HepG2 (cell line): Measurements from ENCODE around the gene BRCA1. TPM values are rescaled to one million over a fixed set of nuclear protein-coding genes. Genes with fewer than 3 reads are reported as not detected.

Source experiments
- ATAC-seq: fragments of 200-7000 bp; cut with Tn5 transposase; 3 replicates; pipeline ENCODE4 v1.9.1; 2020; ENCODE audit warnings: mild to moderate bottlenecking, moderate library complexity
- BruUV-seq: library from RNA; stranded (reverse); fragments of 400-500 nt; replicated peaks from 2 replicates; lab custom pipeline; 2021; lab: Mats Ljungman, UMichigan
- CTCF ChIA-PET: fragments of 300-600 bp; formaldehyde crosslinking; extraction: SDS; loops from one replicate; lab custom pipeline; 2021; ENCODE audit warnings: low total read pairs, inconsistent platforms, low intra/inter-chr PET ratio; lab: Yijun Ruan, JAX
- POLR2A ChIA-PET: fragments of 350-600 bp; sonication (Branson Sonifier 250); formaldehyde crosslinking; loops from one replicate; lab custom pipeline; 2020; ENCODE audit warnings: antibody characterized with exemption, inconsistent platforms; lab: Yijun Ruan, JAX
- DNase-seq: peaks from one replicate; pipeline ENCODE4 v3.0.0-alpha.2; 2015; ENCODE audit warnings: low spot score
- FAIRE-seq: peaks from 3 replicates; lab custom pipeline; 2011; peaks lifted over from hg19 to GRCh38; lab: Jason Lieb, UNC
- H2AFZ ChIP-seq: one replicate; pipeline ENCODE4 v1.6.1; 2011; ENCODE audit warnings: low read length, inconsistent platforms
- H3K27ac ChIP-seq: fragments of 300-600 bp; 3 replicates; pipeline ENCODE4 v1.8.0; 2011; ENCODE audit warnings: mixed run types, mild to moderate bottlenecking, mixed read lengths, low read length, inconsistent platforms; ENCODE audit not compliant: insufficient read depth; ENCODE audit errors: extremely low read length
- H3K27me3 ChIP-seq, 2 experiments: fragments of 200-600 bp in 1 of 2; 2 replicates in 1 of 2; 3 replicates in 1 of 2; pipeline versions ENCODE4 v1.6.0 to v1.8.0; 2011; ENCODE audit warnings: low read length in 2 of 2, mild to moderate bottlenecking in 2 of 2, moderate library complexity in 2 of 2, inconsistent platforms in 1 of 2; ENCODE audit not compliant: insufficient read depth in 2 of 2, control insufficient read depth in 1 of 2
- H3K36me3 ChIP-seq, 2 experiments: fragments of 200-600 bp in 1 of 2; replicated peaks in 1 of 2; 2 replicates in 1 of 2; 3 replicates in 1 of 2; pipeline versions ENCODE4 v1.5.1 to v1.8.0; 2011; ENCODE audit warnings: low read length in 2 of 2, inconsistent platforms in 1 of 2; ENCODE audit not compliant: insufficient read depth in 2 of 2, control insufficient read depth in 1 of 2
- H3K4me1 ChIP-seq: 2 replicates; pipeline ENCODE4 v1.5.1; 2012; ENCODE audit warnings: low read length, inconsistent platforms; ENCODE audit not compliant: insufficient read depth
- H3K4me2 ChIP-seq: 2 replicates; pipeline ENCODE4 v1.6.0; 2011; ENCODE audit warnings: low read depth, low read length, inconsistent platforms
- H3K4me3 ChIP-seq, 3 experiments: fragments of 200-600 bp in 1 of 3; sonication (generic), shearing (Covaris generic) in 1 of 3; replicated peaks in 1 of 3; 2 replicates each; pipeline ENCODE4 v1.5.1; 2011 to 2016; ENCODE audit warnings: low read length in 3 of 3, inconsistent platforms in 2 of 3, low read depth in 2 of 3, mild to moderate bottlenecking in 2 of 3, control low read depth in 1 of 3, mixed read lengths in 1 of 3; ENCODE audit not compliant: insufficient read depth in 1 of 3
- H3K79me2 ChIP-seq: one replicate; pipeline ENCODE4 v1.6.1; 2011; ENCODE audit warnings: low read length, inconsistent platforms; ENCODE audit not compliant: insufficient read depth
- H3K9ac ChIP-seq: 2 replicates; pipeline ENCODE4 v1.6.0; 2011; ENCODE audit warnings: mild to moderate bottlenecking, low read depth, low read length, inconsistent platforms; ENCODE audit not compliant: insufficient read depth
- H3K9me3 ChIP-seq: 2 replicates; pipeline ENCODE4 v1.5.1; 2012; ENCODE audit warnings: mild to moderate bottlenecking, low read length
- H4K20me1 ChIP-seq: 2 replicates; pipeline ENCODE4 v1.6.0; 2011; ENCODE audit warnings: inconsistent platforms, mild to moderate bottlenecking, low read length, moderate library complexity; ENCODE audit not compliant: insufficient read depth
- ATF5 ChIP-seq: sonication (generic); formaldehyde crosslinking; IDR thresholded peaks from 2 replicates; pipeline ENCODE4 v1.4.0; 2020; ENCODE audit warnings: mild to moderate bottlenecking, low read depth, missing genetic modification reagents
- CBX2 ChIP-seq, 2 experiments: fragments of 200-600 bp in 1 of 2; sonication (generic); formaldehyde crosslinking in 1 of 2; IDR thresholded peaks; 2 replicates each; pipeline versions ENCODE4 v1.7.0 to v1.8.1; 2018 to 2022; ENCODE audit warnings: low read depth in 2 of 2, low read length in 1 of 2, mild to moderate bottlenecking in 1 of 2, missing genetic modification reagents in 1 of 2
- ELF4 ChIP-seq: sonication (generic); formaldehyde crosslinking; IDR thresholded peaks from 2 replicates; pipeline ENCODE4 v1.5.0; 2020; ENCODE audit warnings: missing genetic modification reagents, mild to moderate bottlenecking, moderate library complexity, borderline replicate concordance
- GABPA ChIP-seq, 2 experiments: IDR thresholded peaks; 2 replicates each; pipeline ENCODE4 v1.6.1; 2011 to 2016; ENCODE audit warnings: low read depth in 2 of 2, low read length in 1 of 2, missing biosample characterization in 1 of 2, missing genetic modification characterization in 1 of 2
- GMEB2 ChIP-seq: IDR thresholded peaks from 2 replicates; pipeline ENCODE4 v1.6.1; 2016; ENCODE audit warnings: missing biosample characterization, missing genetic modification reagents, low read depth
- MBD4 ChIP-seq: IDR thresholded peaks from 2 replicates; pipeline ENCODE4 v1.6.1; 2012; ENCODE audit warnings: low read length, inconsistent platforms, borderline replicate concordance
- RCOR2 ChIP-seq: IDR thresholded peaks from 2 replicates; pipeline ENCODE4 v1.6.1; 2016; ENCODE audit warnings: missing biosample characterization, missing genetic modification reagents
- WIZ ChIP-seq: sonication (generic); formaldehyde crosslinking; IDR thresholded peaks from 2 replicates; pipeline ENCODE4 v1.5.1; 2020; ENCODE audit warnings: mild to moderate bottlenecking, missing genetic modification reagents
- ZBTB25 ChIP-seq: IDR thresholded peaks from 2 replicates; pipeline ENCODE4 v1.6.1; 2018; ENCODE audit warnings: missing genetic modification reagents
- ZFP1 ChIP-seq: IDR thresholded peaks from 2 replicates; pipeline ENCODE4 v1.6.1; 2016
- ZFP36L2 ChIP-seq: sonication (generic); formaldehyde crosslinking; IDR thresholded peaks from 2 replicates; pipeline ENCODE4 v1.4.0; 2020; ENCODE audit warnings: missing genetic modification reagents
- ZNF331 ChIP-seq: sonication (generic); formaldehyde crosslinking; IDR thresholded peaks from 2 replicates; pipeline ENCODE4 v1.4.0; 2020; ENCODE audit warnings: missing genetic modification reagents
- ZNF710 ChIP-seq: sonication (generic); formaldehyde crosslinking; IDR thresholded peaks from 2 replicates; pipeline ENCODE4 v1.5.0; 2020; ENCODE audit warnings: mild to moderate bottlenecking, missing genetic modification reagents, borderline replicate concordance
- ZNF781 ChIP-seq: sonication (generic); formaldehyde crosslinking; IDR thresholded peaks from 2 replicates; pipeline ENCODE4 v1.5.1; 2020; ENCODE audit warnings: borderline replicate concordance, mild to moderate bottlenecking, missing genetic modification reagents; ENCODE audit errors: not compliant biosample characterization
- ZNF883 ChIP-seq: sonication (generic); formaldehyde crosslinking; IDR thresholded peaks from 2 replicates; pipeline ENCODE4 v1.5.1; 2020; ENCODE audit warnings: mild to moderate bottlenecking, missing genetic modification reagents; ENCODE audit errors: not compliant biosample characterization
- WGBS: methylation state at CpG from one replicate; pipeline ENCODE4 v1.1.6; 2017; ENCODE audit warnings: low lambda C conversion rate; 5-methylcytosine and 5-hydroxymethylcytosine counted together
- in situ Hi-C: cut with HindIII; loops from 2 replicates; pipeline ENCODE4 v1.10.0; 2017; ENCODE audit warnings: low pct_unique_long_range_greater_than_20kb; ENCODE audit not compliant: extremely low pct_ligation_motif_present
- intact Hi-C: fragments of 100-400 bp; cut with micrococcal nuclease; formaldehyde crosslinking; loops from one replicate; pipeline ENCODE4 v1.10.0; 2022; ENCODE audit not compliant: unreplicated experiment
- polyA plus RNA-seq, 8 experiments: library from polyadenylated mRNA; depleted of rRNA in 3 of 8; stranded (reverse) in 7 of 8; unstranded in 1 of 8; fragments of >200 nt; fragmentation: Illumina TruSeq in 4 of 8; extraction: Trizol in 4 of 8; gene quantifications; 2 replicates each; pipeline versions ENCODE4 v1.2.1 to v1.2.3, GENCODE V29; 2011 to 2016; ENCODE audit warnings: low read depth in 4 of 8, missing spikeins in 1 of 8, mixed read lengths in 1 of 8; ENCODE audit not compliant: insufficient read depth in 1 of 8
- total RNA-seq, 5 experiments: library from RNA; depleted of rRNA; stranded (reverse); fragments of >200 nt; fragmentation: Illumina TruSeq; extraction: Trizol; gene quantifications; 2 replicates each; pipeline ENCODE4 v1.2.3, GENCODE V29; 2016; ENCODE audit warnings: low read depth in 1 of 5

BRCA1 gene
- total and polyA plus RNA-seq, 2 of the 13 experiments (the other 11 are each of a cell fraction or from before 2014, with no cell fraction given) = 13.3 to 37.5 TPM

- no TSS peak for BruUV-seq
- in situ Hi-C loops = no loop called here
- no peak overlapping the region for H3K4me3 ChIP-seq
- no peaks in the 10 kb centered on the region for H3K27me3 ChIP-seq
- no peak for ATAC-seq
- H3K9me3 ChIP-seq = no peaks in the 10 kb centered on the region
- H3K4me2 ChIP-seq = no peak overlapping the region
- CTCF ChIA-PET = no interaction called here
- H2AFZ ChIP-seq = no peak overlapping the region
- H4K20me1 ChIP-seq = no peaks in the 10 kb centered on the region
- H3K4me1 ChIP-seq = peaks cover 3% of the 10 kb centered on the region
- H3K79me2 ChIP-seq = no peaks in the 10 kb centered on the region
- intact Hi-C loops = loop anchor here (10.0 kb wide), 1 partner anchor 52 kb away; no protein-coding TSS in a partner anchor
- H3K36me3 ChIP-seq = peaks cover 8 to 10% of the 10 kb centered on the region in 2 experiments; a peak in 4 of 5 replicates
- no peak for FAIRE-seq
- no peak overlapping the region for H3K27ac ChIP-seq
- no peak overlapping the region for H3K9ac ChIP-seq
- POLR2A ChIA-PET = no interaction called here
- no peak for DNase-seq
- WGBS = 98% methylated on average over 10 of the region's 10 CpGs
- TF ChIP-seq ELF4 (CRISPR knock-in tag) = no peak
- no peak for TF ChIP-seq GMEB2 (CRISPR knock-in tag)
- no peak for TF ChIP-seq ZBTB25
- TF ChIP-seq GABPA (IDR thresholded peaks at IDR 0.05; ENCODE audit: low read depth, low read length) = no peak
- TF ChIP-seq GABPA (CRISPR knock-in tag; IDR thresholded peaks at IDR 0.05; ENCODE audit: low read depth) = no peak
- no peak for TF ChIP-seq ZNF883
- no peak for TF ChIP-seq ZNF710
- no peak for TF ChIP-seq RCOR2 (CRISPR knock-in tag)
- no peak for TF ChIP-seq ZFP1
- TF ChIP-seq ATF5 = no peak
- TF ChIP-seq ZFP36L2 (CRISPR knock-in tag) = no peak
- TF ChIP-seq CBX2 (IDR thresholded peaks at IDR 0.05; ENCODE audit: low read depth, low read length) = no peak
- TF ChIP-seq CBX2 (CRISPR knock-in tag; IDR thresholded peaks at IDR 0.05; ENCODE audit: low read depth) = no peak
- TF ChIP-seq MBD4 = no peak
- no peak for TF ChIP-seq ZNF331 (CRISPR knock-in tag)
- TF ChIP-seq ZNF781 = no peak
- no peak for TF ChIP-seq WIZ (CRISPR knock-in tag)
Observed at GRCh38 chr17:43062984-43063638, 62.1 kb downstream of the BRCA1 start.
